Tibial nerve (tissue), 3 donors: ENCODE data around the gene CCDC149.

Experiments used
- POLR2A ChIP-seq, 2 donors: fragments of 450-650 bp; IDR thresholded peaks; one replicate each; pipeline ENCODE4 v1.6.1; 2017; ENCODE audit warnings: antibody characterized with exemption in 2 of 2, mild to moderate bottlenecking in 2 of 2, moderate library complexity in 2 of 2
- TF ChIP-seq, protein P1 (sequence below), 5 experiments: fragments of 200-600 bp in 3 of 5; fragments of 450-650 bp in 2 of 5; sonication (generic) in 3 of 5; IDR thresholded peaks; one replicate each; pipeline ENCODE4 v1.5.1; 2016 to 2019; ENCODE audit warnings: antibody characterized with exemption in 5 of 5, mild to moderate bottlenecking in 3 of 5, moderate library complexity in 2 of 5

DNA sequence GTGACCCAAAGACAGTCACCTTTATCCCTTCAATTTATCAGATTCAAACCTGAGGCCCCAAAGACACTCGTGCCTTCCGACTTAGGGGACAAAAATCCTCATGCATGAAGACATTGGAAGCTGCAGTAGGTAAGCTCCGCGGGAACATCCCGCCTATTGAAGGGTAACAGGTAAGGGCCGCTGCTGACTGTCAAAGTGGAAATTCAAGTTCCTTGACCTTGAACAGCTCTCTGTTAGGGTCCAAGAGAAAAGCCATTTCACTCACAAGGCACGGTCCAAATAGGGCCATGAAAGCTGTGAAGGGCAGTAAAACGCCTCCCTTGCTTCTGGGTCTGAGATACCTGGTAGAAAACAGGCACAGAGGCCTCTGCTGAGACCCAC lies 34.2 kb downstream of the CCDC149 start:
- TF ChIP-seq, protein P1, sequence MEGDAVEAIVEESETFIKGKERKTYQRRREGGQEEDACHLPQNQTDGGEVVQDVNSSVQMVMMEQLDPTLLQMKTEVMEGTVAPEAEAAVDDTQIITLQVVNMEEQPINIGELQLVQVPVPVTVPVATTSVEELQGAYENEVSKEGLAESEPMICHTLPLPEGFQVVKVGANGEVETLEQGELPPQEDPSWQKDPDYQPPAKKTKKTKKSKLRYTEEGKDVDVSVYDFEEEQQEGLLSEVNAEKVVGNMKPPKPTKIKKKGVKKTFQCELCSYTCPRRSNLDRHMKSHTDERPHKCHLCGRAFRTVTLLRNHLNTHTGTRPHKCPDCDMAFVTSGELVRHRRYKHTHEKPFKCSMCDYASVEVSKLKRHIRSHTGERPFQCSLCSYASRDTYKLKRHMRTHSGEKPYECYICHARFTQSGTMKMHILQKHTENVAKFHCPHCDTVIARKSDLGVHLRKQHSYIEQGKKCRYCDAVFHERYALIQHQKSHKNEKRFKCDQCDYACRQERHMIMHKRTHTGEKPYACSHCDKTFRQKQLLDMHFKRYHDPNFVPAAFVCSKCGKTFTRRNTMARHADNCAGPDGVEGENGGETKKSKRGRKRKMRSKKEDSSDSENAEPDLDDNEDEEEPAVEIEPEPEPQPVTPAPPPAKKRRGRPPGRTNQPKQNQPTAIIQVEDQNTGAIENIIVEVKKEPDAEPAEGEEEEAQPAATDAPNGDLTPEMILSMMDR (IDR thresholded peaks at IDR 0.05): no peak
- TF ChIP-seq POLR2A (IDR thresholded peaks at IDR 0.05): no peak
